Subcutaneous abdominal adipose tissue (tissue), 5 donors: ENCODE results near the gene KCNA4.

Experiments used
- H3K27ac ChIP-seq: one replicate; pipeline ENCODE4 v1.7.0; 2013; ENCODE audit warnings: low read depth, mild to moderate bottlenecking, inconsistent platforms, low read length, moderate library complexity
- H3K27me3 ChIP-seq, 5 donors: one replicate each; pipeline ENCODE4 v1.7.0; 2013; ENCODE audit warnings: low read length in 5 of 5, inconsistent platforms in 1 of 5; ENCODE audit not compliant: control insufficient read depth in 5 of 5, insufficient read depth in 4 of 5
- H3K36me3 ChIP-seq, 5 donors: one replicate each; pipeline ENCODE4 v1.7.0; 2013; ENCODE audit warnings: low read length in 5 of 5; ENCODE audit not compliant: control insufficient read depth in 5 of 5, insufficient read depth in 5 of 5
- H3K4me1 ChIP-seq, 5 donors: one replicate each; pipeline ENCODE4 v1.7.0; 2013; ENCODE audit warnings: low read length in 5 of 5, mild to moderate bottlenecking in 3 of 5, moderate library complexity in 1 of 5; ENCODE audit not compliant: control insufficient read depth in 5 of 5, insufficient read depth in 5 of 5
- H3K4me3 ChIP-seq, 5 donors: one replicate each; pipeline ENCODE4 v1.7.0; 2013; ENCODE audit warnings: low read length in 5 of 5, low read depth in 1 of 5
- H3K9ac ChIP-seq, 5 donors: one replicate each; pipeline ENCODE4 v1.7.0; 2013; ENCODE audit warnings: low read length in 5 of 5, mild to moderate bottlenecking in 4 of 5, moderate library complexity in 3 of 5
- H3K9me3 ChIP-seq, 5 donors: one replicate each; pipeline ENCODE4 v1.7.0; 2013; ENCODE audit warnings: low read length in 5 of 5; ENCODE audit not compliant: control insufficient read depth in 5 of 5
- donor health status: healthy.
- donor health status: healthy.
- donor health status: healthy.
- donor health status: healthy.
- donor health status: healthy.

KCNA4 gene

DNA sequence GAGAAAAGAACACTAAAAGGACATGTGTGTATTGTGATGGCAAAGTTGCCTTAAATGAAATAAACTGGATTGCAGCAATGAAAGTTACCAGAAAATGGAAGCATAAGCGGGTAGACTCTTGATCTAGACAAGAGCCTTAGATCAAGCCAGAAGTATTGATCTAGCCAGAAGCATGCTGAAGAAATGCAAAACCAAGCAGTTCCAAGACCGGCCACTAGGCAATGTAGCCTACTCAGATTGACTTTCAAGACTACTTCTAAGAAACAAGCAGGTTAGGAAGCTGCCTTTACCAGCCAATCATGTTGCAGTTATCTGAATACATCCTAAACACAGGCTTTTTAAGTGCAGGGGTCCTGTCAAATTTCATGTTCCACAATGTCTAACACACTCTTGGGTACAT lies 54.6 kb downstream of the KCNA4 start:
- H3K9me3 ChIP-seq: no peaks in the 10 kb centered on the region
- H3K27ac ChIP-seq: no peak overlapping the region
- H3K27me3 ChIP-seq: no peaks in the 10 kb centered on the region
- no peak overlapping the region for H3K4me3 ChIP-seq
- H3K9ac ChIP-seq: no peak overlapping the region
- H3K4me1 ChIP-seq: no peaks in the 10 kb centered on the region
- H3K36me3 ChIP-seq: no peaks in the 10 kb centered on the region
